PFSK-1 (cell line): ENCODE measurements around the gene MAX.

Source experiments
- FOXP2 ChIP-seq: optimal IDR thresholded peaks from 2 replicates; pipeline ENCODE3; 2011; ENCODE audit warnings: borderline replicate concordance, control low read depth, inconsistent platforms; ENCODE audit not compliant: insufficient read depth; ENCODE audit errors: extremely low read length, extremely low read depth
- POLR2AphosphoS5 ChIP-seq: IDR thresholded peaks from 2 replicates; pipeline ENCODE4 v1.6.1; 2012; ENCODE audit warnings: low read depth, mild to moderate bottlenecking, control low read depth, low read length, moderate library complexity
- REST ChIP-seq, 2 experiments: IDR thresholded peaks; 2 replicates each; pipeline versions ENCODE4 v1.6.1 to v1.8.0; 2011 to 2012; ENCODE audit warnings: low read depth in 2 of 2, low read length in 2 of 2, control low read depth in 1 of 2, inconsistent platforms in 1 of 2, mild to moderate bottlenecking in 1 of 2, moderate library complexity in 1 of 2; ENCODE audit not compliant: insufficient read depth in 1 of 2
- SIN3A ChIP-seq: IDR thresholded peaks from 2 replicates; pipeline ENCODE4 v1.6.1; 2012; ENCODE audit warnings: mild to moderate bottlenecking, low read length, moderate library complexity, borderline replicate concordance; ENCODE audit not compliant: insufficient read depth
- TAF1 ChIP-seq: IDR thresholded peaks from 2 replicates; pipeline ENCODE4 v1.6.1; 2012; ENCODE audit warnings: low read length, control low read depth, borderline replicate concordance; ENCODE audit not compliant: insufficient read depth

DNA sequence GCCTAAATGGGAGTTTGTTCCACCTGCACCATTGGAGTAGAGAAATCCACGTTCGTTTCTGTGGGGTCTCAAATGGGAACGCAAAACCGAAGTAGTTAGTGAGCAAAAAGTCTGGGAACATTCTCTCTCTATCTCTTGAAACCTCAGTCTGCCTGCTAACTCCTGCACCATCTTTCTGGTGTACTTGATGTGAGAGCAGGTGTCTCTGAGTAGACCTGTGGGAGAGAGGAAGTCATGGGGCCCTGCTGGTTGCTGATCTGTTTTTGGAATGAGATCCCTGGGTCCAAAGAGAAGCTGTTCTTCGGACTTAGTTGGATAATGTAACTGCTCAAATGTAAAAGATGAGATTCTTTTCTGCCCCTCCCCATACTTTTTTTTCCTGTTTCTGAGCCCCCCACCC lies 57.3 kb downstream of the MAX start:
- TF ChIP-seq TAF1 (no peak), REST (IDR thresholded peaks at IDR 0.05; ENCODE audit: insufficient read depth in 1 of 2, low read depth in 2 of 2, low read length in 2 of 2) (no peak), SIN3A (no peak), FOXP2 (no peak), POLR2AphosphoS5 (no peak)
